ENCODE measurements around the gene ECHS1. TPM values are rescaled to one million over a fixed set of nuclear protein-coding genes. Genes with fewer than 3 reads are reported as not detected.

The ECHS1 gene
- total RNA-seq, 1 experiment from 2014 or later, result 90.7 TPM

DNA sequence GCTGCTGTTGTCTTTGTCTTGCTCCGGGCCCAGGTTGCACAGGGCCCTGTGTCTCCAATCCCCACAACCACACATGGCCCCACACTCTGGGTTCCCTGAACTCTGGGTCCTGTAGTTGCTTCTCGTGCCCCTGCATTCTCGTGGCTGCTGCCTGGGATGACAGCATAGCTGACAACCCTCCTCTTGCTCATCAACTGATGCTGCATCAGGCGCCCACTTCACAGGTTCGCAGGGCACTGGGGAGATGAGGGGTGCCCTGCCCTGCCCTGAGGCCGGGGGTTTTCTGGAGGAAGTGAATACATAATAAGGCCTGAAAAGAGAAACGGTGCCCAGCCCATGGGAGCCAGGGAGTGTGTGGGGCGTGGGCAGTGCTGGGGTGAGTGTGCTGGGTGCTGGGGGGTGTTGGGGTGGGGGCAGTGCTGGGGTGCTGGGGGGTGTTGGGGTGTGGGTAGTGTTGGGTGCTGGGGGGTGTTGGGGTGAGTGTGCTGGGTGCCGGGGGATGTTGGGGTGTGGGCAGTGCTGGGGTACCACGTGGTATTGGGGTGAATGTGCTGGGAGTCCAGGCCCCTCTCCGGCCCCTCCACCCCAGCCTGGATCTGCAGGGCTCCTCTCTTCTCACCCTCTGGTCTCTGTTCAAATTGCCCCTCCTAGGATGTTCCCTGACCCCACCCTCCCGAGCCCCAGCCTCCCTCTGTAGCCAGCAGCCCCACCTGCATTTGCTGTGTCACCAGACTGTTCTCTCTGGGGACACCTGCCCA, 18.8 kb upstream of the ECHS1 start:
- H3K9me3 ChIP-seq (ENCODE audit: insufficient read depth, low read depth), result no peaks in the 10 kb centered on the region
- BruUV-seq (replicated peaks), result no TSS peak
- H2AFZ ChIP-seq, result no peak overlapping the region
- H4K20me1 ChIP-seq (ENCODE audit: insufficient read depth), result no peaks in the 10 kb centered on the region
- peaks cover 15% of the 10 kb centered on the region; the same call in 1 of the 2 replicates for H3F3A ChIP-seq (ENCODE audit: insufficient read depth, low read depth)
- no peak overlapping the region for H3K4me3 ChIP-seq
- TF ChIP-seq, protein P1, sequence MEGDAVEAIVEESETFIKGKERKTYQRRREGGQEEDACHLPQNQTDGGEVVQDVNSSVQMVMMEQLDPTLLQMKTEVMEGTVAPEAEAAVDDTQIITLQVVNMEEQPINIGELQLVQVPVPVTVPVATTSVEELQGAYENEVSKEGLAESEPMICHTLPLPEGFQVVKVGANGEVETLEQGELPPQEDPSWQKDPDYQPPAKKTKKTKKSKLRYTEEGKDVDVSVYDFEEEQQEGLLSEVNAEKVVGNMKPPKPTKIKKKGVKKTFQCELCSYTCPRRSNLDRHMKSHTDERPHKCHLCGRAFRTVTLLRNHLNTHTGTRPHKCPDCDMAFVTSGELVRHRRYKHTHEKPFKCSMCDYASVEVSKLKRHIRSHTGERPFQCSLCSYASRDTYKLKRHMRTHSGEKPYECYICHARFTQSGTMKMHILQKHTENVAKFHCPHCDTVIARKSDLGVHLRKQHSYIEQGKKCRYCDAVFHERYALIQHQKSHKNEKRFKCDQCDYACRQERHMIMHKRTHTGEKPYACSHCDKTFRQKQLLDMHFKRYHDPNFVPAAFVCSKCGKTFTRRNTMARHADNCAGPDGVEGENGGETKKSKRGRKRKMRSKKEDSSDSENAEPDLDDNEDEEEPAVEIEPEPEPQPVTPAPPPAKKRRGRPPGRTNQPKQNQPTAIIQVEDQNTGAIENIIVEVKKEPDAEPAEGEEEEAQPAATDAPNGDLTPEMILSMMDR (conservative IDR thresholded peaks at IDR 0.05), result no peak
- TF ChIP-seq EZH2 (IDR thresholded peaks at IDR 0.05; ENCODE audit: low read depth), result no peak
- no peaks in the 10 kb centered on the region for H3K36me3 ChIP-seq (ENCODE audit: low read depth)
- no peak overlapping the region for H3K27ac ChIP-seq
- H3K79me2 ChIP-seq (ENCODE audit: low read depth), result peaks cover 21% of the 10 kb centered on the region
- no peaks in the 10 kb centered on the region for H3K9me2 ChIP-seq (ENCODE audit: insufficient read depth)
- POLR2A ChIA-PET (ENCODE audit: unreplicated experiment), result no interaction called here
- CTCF ChIA-PET, result no interaction called here
- H3K4me1 ChIP-seq (replicated peaks; ENCODE audit: insufficient read depth), result peaks cover 7% of the 10 kb centered on the region; the same call in 1 of the 2 replicates
- no peak for DNase-seq
- intact Hi-C loops (cut with micrococcal nuclease; ENCODE audit: unreplicated experiment), result loop anchor here (10.0 kb wide), 1 partner anchor 67 kb away; no protein-coding TSS in a partner anchor
- H3K4me2 ChIP-seq, result no peak overlapping the region
- H3K27me3 ChIP-seq (ENCODE audit: insufficient read depth, low read depth), result no peaks in the 10 kb centered on the region

DNA sequence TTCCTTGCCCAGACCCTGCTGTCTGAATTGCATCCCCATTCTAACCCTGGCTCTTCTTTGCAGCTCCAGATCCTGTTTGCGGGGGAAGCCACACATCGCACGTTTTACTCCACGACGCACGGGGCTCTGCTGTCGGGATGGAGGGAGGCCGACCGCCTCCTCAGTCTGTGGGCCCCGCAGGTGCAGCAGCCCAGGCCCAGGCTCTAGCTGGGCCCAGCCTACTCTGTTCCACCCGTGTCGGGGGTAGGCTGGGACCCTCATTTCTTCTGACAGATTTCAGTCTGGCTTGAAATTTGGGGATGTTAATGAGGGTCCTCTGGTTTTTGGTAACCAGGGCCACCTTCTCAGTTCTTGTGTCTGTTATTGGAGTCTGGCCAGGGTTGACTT, 18.1 kb upstream of the ECHS1 start:
- no peaks in the 10 kb centered on the region for H3K9me3 ChIP-seq (ENCODE audit: insufficient read depth, low read depth)
- no peak overlapping the region for H3K4me3 ChIP-seq
- POLR2A ChIA-PET (ENCODE audit: unreplicated experiment), result no interaction called here
- H3K79me2 ChIP-seq (ENCODE audit: low read depth), result peaks cover 20% of the 10 kb centered on the region
- no peaks in the 10 kb centered on the region for H4K20me1 ChIP-seq (ENCODE audit: insufficient read depth)
- H3K4me1 ChIP-seq (replicated peaks; ENCODE audit: insufficient read depth), result peaks cover 7% of the 10 kb centered on the region; the same call in 1 of the 2 replicates
- H3F3A ChIP-seq (ENCODE audit: insufficient read depth, low read depth), result peaks cover 15% of the 10 kb centered on the region; the same call in 1 of the 2 replicates
- CTCF ChIA-PET, result no interaction called here
- H2AFZ ChIP-seq, result no peak overlapping the region
- H3K9me2 ChIP-seq (ENCODE audit: insufficient read depth), result no peaks in the 10 kb centered on the region
- TF ChIP-seq EZH2 (IDR thresholded peaks at IDR 0.05; ENCODE audit: low read depth), result no peak
- TF ChIP-seq, protein P1 (conservative IDR thresholded peaks at IDR 0.05), result no peak
- intact Hi-C loops (cut with micrococcal nuclease; ENCODE audit: unreplicated experiment), result loop anchor here (10.0 kb wide), 1 partner anchor 66 kb away; no protein-coding TSS in a partner anchor
- no peak overlapping the region for H3K4me2 ChIP-seq
- no TSS peak for BruUV-seq (replicated peaks)
- no peak for DNase-seq
- no peak overlapping the region for H3K27ac ChIP-seq
- no peaks in the 10 kb centered on the region for H3K36me3 ChIP-seq (ENCODE audit: low read depth)
- no peaks in the 10 kb centered on the region for H3K27me3 ChIP-seq (ENCODE audit: insufficient read depth, low read depth)

DNA sequence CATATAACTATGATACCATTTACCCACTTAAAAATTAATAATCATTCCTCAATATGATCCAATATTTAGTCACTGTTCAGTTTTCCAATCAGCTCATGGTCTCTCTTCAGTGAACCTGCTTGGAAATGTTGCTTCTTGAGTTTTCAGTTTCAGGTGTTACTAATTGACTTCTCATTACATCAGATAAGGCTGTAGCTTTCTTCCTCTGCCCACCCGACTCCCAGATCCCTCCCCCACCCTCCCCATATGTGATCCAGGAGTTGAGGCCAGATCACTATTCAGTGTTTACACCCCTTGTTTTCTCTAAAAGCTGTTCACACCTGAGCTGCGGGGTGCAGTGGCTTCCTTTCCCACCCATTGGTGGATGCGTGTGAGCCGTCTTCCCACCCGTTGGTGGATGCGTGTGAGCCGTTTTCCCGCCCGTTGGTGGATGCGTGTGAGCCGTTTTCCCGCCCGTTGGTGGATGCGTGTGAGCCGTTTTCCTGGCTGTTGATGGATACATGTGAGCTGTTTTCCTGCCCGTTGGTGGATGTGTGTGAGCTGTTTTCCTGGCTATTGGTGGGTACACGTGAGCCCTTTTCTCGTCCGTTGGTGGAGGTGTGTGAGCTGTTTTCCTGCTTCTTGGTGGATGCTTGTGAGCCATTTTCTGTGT, 17.6 kb upstream of the ECHS1 start:
- Histone ChIP-seq H3K9me3 (ENCODE audit: insufficient read depth, low read depth) (no peaks in the 10 kb centered on the region), H3K36me3 (ENCODE audit: low read depth) (no peaks in the 10 kb centered on the region), H2AFZ (no peak overlapping the region), H3K4me2 (no peak overlapping the region), H3K4me3 (no peak overlapping the region), H4K20me1 (ENCODE audit: insufficient read depth) (no peaks in the 10 kb centered on the region), H3F3A (ENCODE audit: insufficient read depth, low read depth) (peaks cover 15% of the 10 kb centered on the region; the same call in 1 of the 2 replicates), H3K4me1 (replicated peaks; ENCODE audit: insufficient read depth) (peaks cover 7% of the 10 kb centered on the region; the same call in 1 of the 2 replicates), H3K27me3 (ENCODE audit: insufficient read depth, low read depth) (no peaks in the 10 kb centered on the region), H3K79me2 (ENCODE audit: low read depth) (peaks cover 14% of the 10 kb centered on the region), H3K9me2 (ENCODE audit: insufficient read depth) (no peaks in the 10 kb centered on the region), H3K27ac (no peak overlapping the region)
- BruUV-seq (replicated peaks), result no TSS peak
- ChIA-PET CTCF (no interaction called here), POLR2A (ENCODE audit: unreplicated experiment) (no interaction called here)
- intact Hi-C loops (cut with micrococcal nuclease; ENCODE audit: unreplicated experiment), result loop anchor here (10.0 kb wide), 1 partner anchor 66 kb away; no protein-coding TSS in a partner anchor
- DNase-seq, result no peak
- TF ChIP-seq, protein P1 (conservative IDR thresholded peaks at IDR 0.05), result no peak
- TF ChIP-seq EZH2 (IDR thresholded peaks at IDR 0.05; ENCODE audit: low read depth), result no peak
